ENCODE data around the gene BAD. TPM values are rescaled to one million over a fixed set of nuclear protein-coding genes. Genes with fewer than 3 reads are reported as not detected.

The BAD gene
- total RNA-seq, 2 donors from 2014 or later: 51.1 to 85.9 TPM

- Histone ChIP-seq H3K4me1 (peaks cover 35% of the 10 kb centered on the region), H3K36me3 (replicated peaks in 1 of 2; ENCODE audit: insufficient read depth in 1 of 2, low read depth in 2 of 2) (no peaks in the 10 kb centered on the region), H3K27ac (peak within 1 kb of the TSS in 3 of 4 donors; percentile 46 to 67 (median 48)), H3K9me3 (no peaks in the 10 kb centered on the region), H3K4me3 (peak within 1 kb of the TSS; percentile 29 to 62), H3K27me3 (no peaks in the 10 kb centered on the region)
- DNase-seq (peak; percentile 54 to 68 (median 62)), ATAC-seq (peak; percentile 65)
- WGBS, 2 donors: 1% methylated on average over 33 of the region's 75 CpGs; no CpG with 5 or more reads in 1 of the 2 donors
- intact Hi-C loops (cut with DNase I): no loop called here
- TF ChIP-seq POLR2A (IDR thresholded peaks at IDR 0.05) (peak in 1 of 3 donors; percentile 18), CTCF (IDR thresholded peaks at IDR 0.05) (peak; percentile 51 to 95 (median 79))
These were observed 33.3 kb downstream of the BAD start, which contains the start of gene PLCB3 for GRCh38 chr11:64251016-64251752. PLCB3 (plus strand) TSS chr11:64251530; CDS start chr11:64251650, 120 bp downstream.

GRCh38 chr11:64250415-64251015 is 34.0 kb downstream of the BAD start:
- Histone ChIP-seq H3K27ac (no peak overlapping the region), H3K27me3 (no peaks in the 10 kb centered on the region), H3K36me3 (replicated peaks in 1 of 2; ENCODE audit: insufficient read depth in 1 of 2, low read depth in 2 of 2) (no peaks in the 10 kb centered on the region), H3K4me1 (peaks cover 35% of the 10 kb centered on the region), H3K4me3 (no peak overlapping the region), H3K9me3 (no peaks in the 10 kb centered on the region)
- DNase-seq: no peak
- intact Hi-C loops (cut with DNase I): no loop called here
- no peak for TF ChIP-seq CTCF (IDR thresholded peaks at IDR 0.05)
- no peak for ATAC-seq
- WGBS, 2 donors: 26% methylated on average over 13 of the region's 13 CpGs; no CpG with 5 or more reads in 1 of the 2 donors

- DNase-seq (no peak), ATAC-seq (no peak)
- Histone ChIP-seq H3K4me3 (no peak overlapping the region), H3K4me1 (peaks cover 41% of the 10 kb centered on the region), H3K36me3 (replicated peaks in 1 of 2; ENCODE audit: insufficient read depth in 1 of 2, low read depth in 2 of 2) (no peaks in the 10 kb centered on the region), H3K9me3 (no peaks in the 10 kb centered on the region), H3K27ac (no peak overlapping the region), H3K27me3 (no peaks in the 10 kb centered on the region)
- WGBS, 2 donors: 85 to 93% methylated on average over 4 to 8 of the region's 8 CpGs
- intact Hi-C loops (cut with DNase I): no loop called here
- TF ChIP-seq CTCF (IDR thresholded peaks at IDR 0.05) (no peak), POLR2A (IDR thresholded peaks at IDR 0.05) (no peak)
These were observed 34.7 kb downstream of the BAD start for GRCh38 chr11:64249563-64250414.

GRCh38 chr11:64249038-64249437 is 35.4 kb downstream of the BAD start:
- Histone ChIP-seq H3K9me3 (no peaks in the 10 kb centered on the region), H3K36me3 (replicated peaks in 1 of 2; ENCODE audit: insufficient read depth in 1 of 2, low read depth in 2 of 2) (no peaks in the 10 kb centered on the region), H3K27ac (no peak overlapping the region), H3K4me1 (peaks cover 48% of the 10 kb centered on the region), H3K4me3 (no peak overlapping the region), H3K27me3 (no peaks in the 10 kb centered on the region)
- 81 to 93% methylated on average over 4 of the region's 4 CpGs for WGBS, 2 donors
- TF ChIP-seq CTCF (IDR thresholded peaks at IDR 0.05): no peak
- no peak for TF ChIP-seq POLR2A (IDR thresholded peaks at IDR 0.05)
- DNase-seq (no peak), ATAC-seq (no peak)
- intact Hi-C loops (cut with DNase I): no loop called here

Measured in body of pancreas (tissue), 4 donors.